HepG2 (cell line): ENCODE measurements around the gene NFILZ. TPM values are rescaled to one million over a fixed set of nuclear protein-coding genes. Genes with fewer than 3 reads are reported as not detected.
A peak's percentile ranks its signal among the peaks of the same experiment; 100 is the strongest.

Source experiments
- ATAC-seq: fragments of 200-7000 bp; cut with Tn5 transposase; 3 replicates; pipeline ENCODE4 v1.9.1; 2020; ENCODE audit warnings: mild to moderate bottlenecking, moderate library complexity
- BruUV-seq: library from RNA; stranded (reverse); fragments of 400-500 nt; replicated peaks from 2 replicates; lab custom pipeline; 2021; lab: Mats Ljungman, UMichigan
- CTCF ChIA-PET: fragments of 300-600 bp; formaldehyde crosslinking; extraction: SDS; loops from one replicate; lab custom pipeline; 2021; ENCODE audit warnings: low total read pairs, inconsistent platforms, low intra/inter-chr PET ratio; lab: Yijun Ruan, JAX
- POLR2A ChIA-PET: fragments of 350-600 bp; sonication (Branson Sonifier 250); formaldehyde crosslinking; loops from one replicate; lab custom pipeline; 2020; ENCODE audit warnings: antibody characterized with exemption, inconsistent platforms; lab: Yijun Ruan, JAX
- DNase-seq: peaks from one replicate; pipeline ENCODE4 v3.0.0-alpha.2; 2015; ENCODE audit warnings: low spot score
- FAIRE-seq: peaks from 3 replicates; lab custom pipeline; 2011; peaks lifted over from hg19 to GRCh38; lab: Jason Lieb, UNC
- H2AFZ ChIP-seq: one replicate; pipeline ENCODE4 v1.6.1; 2011; ENCODE audit warnings: low read length, inconsistent platforms
- H3K27ac ChIP-seq: fragments of 300-600 bp; 3 replicates; pipeline ENCODE4 v1.8.0; 2011; ENCODE audit warnings: mixed run types, mild to moderate bottlenecking, mixed read lengths, low read length, inconsistent platforms; ENCODE audit not compliant: insufficient read depth; ENCODE audit errors: extremely low read length
- H3K27me3 ChIP-seq, 2 experiments: fragments of 200-600 bp in 1 of 2; 2 replicates in 1 of 2; 3 replicates in 1 of 2; pipeline versions ENCODE4 v1.6.0 to v1.8.0; 2011; ENCODE audit warnings: low read length in 2 of 2, mild to moderate bottlenecking in 2 of 2, moderate library complexity in 2 of 2, inconsistent platforms in 1 of 2; ENCODE audit not compliant: insufficient read depth in 2 of 2, control insufficient read depth in 1 of 2
- H3K36me3 ChIP-seq, 2 experiments: fragments of 200-600 bp in 1 of 2; replicated peaks in 1 of 2; 2 replicates in 1 of 2; 3 replicates in 1 of 2; pipeline versions ENCODE4 v1.5.1 to v1.8.0; 2011; ENCODE audit warnings: low read length in 2 of 2, inconsistent platforms in 1 of 2; ENCODE audit not compliant: insufficient read depth in 2 of 2, control insufficient read depth in 1 of 2
- H3K4me1 ChIP-seq: 2 replicates; pipeline ENCODE4 v1.5.1; 2012; ENCODE audit warnings: low read length, inconsistent platforms; ENCODE audit not compliant: insufficient read depth
- H3K4me2 ChIP-seq: 2 replicates; pipeline ENCODE4 v1.6.0; 2011; ENCODE audit warnings: low read depth, low read length, inconsistent platforms
- H3K4me3 ChIP-seq, 3 experiments: fragments of 200-600 bp in 1 of 3; sonication (generic), shearing (Covaris generic) in 1 of 3; replicated peaks in 1 of 3; 2 replicates each; pipeline ENCODE4 v1.5.1; 2011 to 2016; ENCODE audit warnings: low read length in 3 of 3, inconsistent platforms in 2 of 3, low read depth in 2 of 3, mild to moderate bottlenecking in 2 of 3, control low read depth in 1 of 3, mixed read lengths in 1 of 3; ENCODE audit not compliant: insufficient read depth in 1 of 3
- H3K79me2 ChIP-seq: one replicate; pipeline ENCODE4 v1.6.1; 2011; ENCODE audit warnings: low read length, inconsistent platforms; ENCODE audit not compliant: insufficient read depth
- H3K9ac ChIP-seq: 2 replicates; pipeline ENCODE4 v1.6.0; 2011; ENCODE audit warnings: mild to moderate bottlenecking, low read depth, low read length, inconsistent platforms; ENCODE audit not compliant: insufficient read depth
- H3K9me3 ChIP-seq: 2 replicates; pipeline ENCODE4 v1.5.1; 2012; ENCODE audit warnings: mild to moderate bottlenecking, low read length
- H4K20me1 ChIP-seq: 2 replicates; pipeline ENCODE4 v1.6.0; 2011; ENCODE audit warnings: inconsistent platforms, mild to moderate bottlenecking, low read length, moderate library complexity; ENCODE audit not compliant: insufficient read depth
- AKNA ChIP-seq: sonication (generic); formaldehyde crosslinking; IDR thresholded peaks from 2 replicates; pipeline ENCODE4 v1.4.0; 2020; ENCODE audit warnings: missing genetic modification reagents, borderline replicate concordance
- EHMT2 ChIP-seq: fragments of 200-600 bp; sonication (generic); IDR thresholded peaks from 2 replicates; pipeline ENCODE4 v1.7.0; 2017; ENCODE audit warnings: antibody characterized with exemption, low read depth, low read length, borderline replicate concordance
- GZF1 ChIP-seq: sonication (generic); formaldehyde crosslinking; IDR thresholded peaks from 2 replicates; pipeline ENCODE4 v1.5.1; 2020; ENCODE audit warnings: mild to moderate bottlenecking, missing genetic modification reagents
- LRRFIP1 ChIP-seq: sonication (generic); formaldehyde crosslinking; conservative IDR thresholded peaks from 2 replicates; pipeline ENCODE4 v1.4.0; 2020; ENCODE audit warnings: missing genetic modification reagents
- MTA1 ChIP-seq: sonication (generic); formaldehyde crosslinking; IDR thresholded peaks from 2 replicates; pipeline ENCODE4 v1.4.0; 2020; ENCODE audit warnings: missing genetic modification reagents, mild to moderate bottlenecking, borderline replicate concordance
- POLR2AphosphoS5 ChIP-seq: IDR thresholded peaks from 2 replicates; pipeline ENCODE4 v1.6.1; 2012; ENCODE audit warnings: low read depth, low read length
- THAP8 ChIP-seq: sonication (generic); formaldehyde crosslinking; IDR thresholded peaks from 2 replicates; pipeline ENCODE4 v1.5.1; 2020; ENCODE audit warnings: missing genetic modification reagents, mild to moderate bottlenecking, borderline replicate concordance
- TP53 ChIP-seq: sonication (generic); formaldehyde crosslinking; conservative IDR thresholded peaks from 2 replicates; pipeline ENCODE4 v1.4.0; 2020; ENCODE audit warnings: missing genetic modification reagents
- ZBTB26 ChIP-seq: IDR thresholded peaks from 2 replicates; pipeline ENCODE4 v1.6.1; 2016; ENCODE audit warnings: missing compliant biosample characterization, missing genetic modification reagents, borderline replicate concordance
- ZNF776 ChIP-seq: sonication (generic); formaldehyde crosslinking; IDR thresholded peaks from 2 replicates; pipeline ENCODE4 v1.4.0; 2020; ENCODE audit warnings: mild to moderate bottlenecking, missing genetic modification reagents
- ZSCAN29 ChIP-seq: sonication (generic); formaldehyde crosslinking; conservative IDR thresholded peaks from 2 replicates; pipeline ENCODE4 v1.4.0; 2020; ENCODE audit warnings: mild to moderate bottlenecking, missing genetic modification reagents
- WGBS: methylation state at CpG from one replicate; pipeline ENCODE4 v1.1.6; 2017; ENCODE audit warnings: low lambda C conversion rate; 5-methylcytosine and 5-hydroxymethylcytosine counted together
- in situ Hi-C: cut with HindIII; loops from 2 replicates; pipeline ENCODE4 v1.10.0; 2017; ENCODE audit warnings: low pct_unique_long_range_greater_than_20kb; ENCODE audit not compliant: extremely low pct_ligation_motif_present
- intact Hi-C: fragments of 100-400 bp; cut with micrococcal nuclease; formaldehyde crosslinking; loops from one replicate; pipeline ENCODE4 v1.10.0; 2022; ENCODE audit not compliant: unreplicated experiment
- polyA plus RNA-seq, 8 experiments: library from polyadenylated mRNA; depleted of rRNA in 3 of 8; stranded (reverse) in 7 of 8; unstranded in 1 of 8; fragments of >200 nt; fragmentation: Illumina TruSeq in 4 of 8; extraction: Trizol in 4 of 8; gene quantifications; 2 replicates each; pipeline versions ENCODE4 v1.2.1 to v1.2.3, GENCODE V29; 2011 to 2016; ENCODE audit warnings: low read depth in 4 of 8, missing spikeins in 1 of 8, mixed read lengths in 1 of 8; ENCODE audit not compliant: insufficient read depth in 1 of 8
- total RNA-seq, 5 experiments: library from RNA; depleted of rRNA; stranded (reverse); fragments of >200 nt; fragmentation: Illumina TruSeq; extraction: Trizol; gene quantifications; 2 replicates each; pipeline ENCODE4 v1.2.3, GENCODE V29; 2016; ENCODE audit warnings: low read depth in 1 of 5

NFILZ gene
- total and polyA plus RNA-seq, 2 of the 13 experiments (the other 11 are each of a cell fraction or from before 2014, with no cell fraction given), result not detected

- Histone ChIP-seq H3K27ac (no peak overlapping the region), H3K9ac (no peak overlapping the region), H2AFZ (no peak overlapping the region), H3K36me3 (no peaks in the 10 kb centered on the region), H3K79me2 (no peaks in the 10 kb centered on the region), H4K20me1 (no peaks in the 10 kb centered on the region), H3K4me3 (no peak overlapping the region), H3K4me1 (peaks cover 18% of the 10 kb centered on the region), H3K4me2 (no peak overlapping the region), H3K27me3 (peaks cover 0 to 1% of the 10 kb centered on the region in 2 experiments; a peak in 1 of 5 replicates), H3K9me3 (no peaks in the 10 kb centered on the region)
- WGBS, result 88% methylated on average over 21 of the region's 71 CpGs
- no TSS peak for BruUV-seq
- ATAC-seq, result peak; percentile 13; the same call in 2 of the 3 replicates
- intact Hi-C loops, result no loop called here
- DNase-seq, result no peak
- in situ Hi-C loops, result no loop called here
- POLR2A ChIA-PET, result no interaction called here
- CTCF ChIA-PET, result no interaction called here
- TF ChIP-seq EHMT2, result no peak
- TF ChIP-seq ZSCAN29 (CRISPR knock-in tag), result no peak
- TF ChIP-seq POLR2AphosphoS5, result no peak
- no peak for TF ChIP-seq LRRFIP1
- TF ChIP-seq THAP8, result no peak
- TF ChIP-seq MTA1 (CRISPR knock-in tag), result no peak
- no peak for TF ChIP-seq AKNA
- no peak for TF ChIP-seq ZBTB26 (CRISPR knock-in tag)
- no peak for TF ChIP-seq GZF1
- TF ChIP-seq ZNF776 (CRISPR knock-in tag), result no peak
- no peak for TF ChIP-seq TP53 (CRISPR knock-in tag)
- no peak for FAIRE-seq
Observed at GRCh38 chr19:8584965-8585893, 45.2 kb upstream of the NFILZ start.
